Mononuclear cell (primary cell): ENCODE data around the gene DSTYK. TPM values are rescaled to one million over a fixed set of nuclear protein-coding genes. Genes with fewer than 3 reads are reported as not detected.
A peak's percentile ranks its signal among the peaks of the same experiment; 100 is the strongest.

Source experiments
- H3K27me3 ChIP-seq: 2 replicates; pipeline ENCODE4 v1.6.0; 2011; ENCODE audit warnings: low read length, control low read depth; ENCODE audit not compliant: insufficient read depth
- H3K4me1 ChIP-seq: 2 replicates; pipeline ENCODE4 v1.5.1; 2011; ENCODE audit warnings: mild to moderate bottlenecking, low read length, control low read depth; ENCODE audit not compliant: insufficient read depth
- H3K4me3 ChIP-seq: 2 replicates; pipeline ENCODE4 v1.5.1; 2011; ENCODE audit warnings: mild to moderate bottlenecking, low read length, moderate library complexity
- H3K9me3 ChIP-seq: 2 replicates; pipeline ENCODE4 v1.5.1; 2011; ENCODE audit warnings: low read depth, mild to moderate bottlenecking, control low read depth, low read length
- total RNA-seq: library from RNA; depleted of rRNA; stranded (reverse); fragments of >200 nt; gene quantifications from one replicate; pipeline ENCODE4 v1.2.3, GENCODE V29; 2012

DSTYK gene
- total RNA-seq, 1 donor, result 16.3 TPM

GRCh38 chr1:205211839-205212536 is 486 bp upstream of the DSTYK start:
- no peaks in the 10 kb centered on the region for H3K9me3 ChIP-seq
- H3K27me3 ChIP-seq, result no peaks in the 10 kb centered on the region
- H3K4me3 ChIP-seq, result peak overlapping the region; percentile 94
- peaks cover 44% of the 10 kb centered on the region for H3K4me1 ChIP-seq

- Histone ChIP-seq H3K27me3 (no peaks in the 10 kb centered on the region), H3K9me3 (no peaks in the 10 kb centered on the region), H3K4me1 (peaks cover 44% of the 10 kb centered on the region), H3K4me3 (peak overlapping the region; percentile 94)
Measured at GRCh38 chr1:205210756-205211168, 740 bp downstream of the DSTYK start.

- H3K27me3 ChIP-seq, result no peaks in the 10 kb centered on the region
- peaks cover 33% of the 10 kb centered on the region for H3K4me1 ChIP-seq
- no peaks in the 10 kb centered on the region for H3K9me3 ChIP-seq
- no peak overlapping the region for H3K4me3 ChIP-seq
Measured at GRCh38 chr1:205208811-205209210, 2.7 kb downstream of the DSTYK start.

GRCh38 chr1:205205055-205205454 is 6.4 kb downstream of the DSTYK start:
- Histone ChIP-seq H3K4me1 (peaks cover 15% of the 10 kb centered on the region), H3K27me3 (no peaks in the 10 kb centered on the region), H3K9me3 (no peaks in the 10 kb centered on the region), H3K4me3 (no peak overlapping the region)

GRCh38 chr1:205204552-205204951 is 7.0 kb downstream of the DSTYK start:
- H3K9me3 ChIP-seq, result no peaks in the 10 kb centered on the region
- no peak overlapping the region for H3K4me3 ChIP-seq
- peaks cover 15% of the 10 kb centered on the region for H3K4me1 ChIP-seq
- H3K27me3 ChIP-seq, result no peaks in the 10 kb centered on the region

GRCh38 chr1:205199931-205200299 is 11.6 kb downstream of the DSTYK start:
- Histone ChIP-seq H3K4me1 (peaks cover 18% of the 10 kb centered on the region), H3K27me3 (no peaks in the 10 kb centered on the region), H3K4me3 (no peak overlapping the region), H3K9me3 (no peaks in the 10 kb centered on the region)

- peaks cover 18% of the 10 kb centered on the region for H3K4me1 ChIP-seq
- no peaks in the 10 kb centered on the region for H3K27me3 ChIP-seq
- H3K9me3 ChIP-seq, result no peaks in the 10 kb centered on the region
- H3K4me3 ChIP-seq, result no peak overlapping the region
Measured at GRCh38 chr1:205199090-205199930, 12.2 kb downstream of the DSTYK start.

- no peaks in the 10 kb centered on the region for H3K27me3 ChIP-seq
- no peaks in the 10 kb centered on the region for H3K9me3 ChIP-seq
- no peak overlapping the region for H3K4me3 ChIP-seq
- peaks cover 5% of the 10 kb centered on the region for H3K4me1 ChIP-seq
Measured at GRCh38 chr1:205192287-205192686, 19.2 kb downstream of the DSTYK start.

GRCh38 chr1:205191622-205192021 is 19.9 kb downstream of the DSTYK start:
- Histone ChIP-seq H3K4me1 (peaks cover 5% of the 10 kb centered on the region), H3K9me3 (no peaks in the 10 kb centered on the region), H3K27me3 (no peaks in the 10 kb centered on the region), H3K4me3 (no peak overlapping the region)

- Histone ChIP-seq H3K9me3 (no peaks in the 10 kb centered on the region), H3K4me3 (no peak overlapping the region), H3K27me3 (no peaks in the 10 kb centered on the region), H3K4me1 (peaks cover 5% of the 10 kb centered on the region)
Measured at GRCh38 chr1:205190845-205191577, 20.5 kb downstream of the DSTYK start.

GRCh38 chr1:205189131-205189530 is 22.4 kb downstream of the DSTYK start:
- Histone ChIP-seq H3K9me3 (no peaks in the 10 kb centered on the region), H3K27me3 (no peaks in the 10 kb centered on the region), H3K4me3 (no peak overlapping the region), H3K4me1 (peaks cover 11% of the 10 kb centered on the region)

- Histone ChIP-seq H3K27me3 (no peaks in the 10 kb centered on the region), H3K4me3 (no peak overlapping the region), H3K4me1 (peaks cover 16% of the 10 kb centered on the region), H3K9me3 (no peaks in the 10 kb centered on the region)
Measured at GRCh38 chr1:205188596-205188995, 22.9 kb downstream of the DSTYK start.

GRCh38 chr1:205188098-205188497 is 23.4 kb downstream of the DSTYK start:
- no peak overlapping the region for H3K4me3 ChIP-seq

GRCh38 chr1:205187420-205187819 is 24.1 kb downstream of the DSTYK start:
- Histone ChIP-seq H3K4me1 (peaks cover 18% of the 10 kb centered on the region), H3K27me3 (no peaks in the 10 kb centered on the region), H3K9me3 (no peaks in the 10 kb centered on the region), H3K4me3 (no peak overlapping the region)

More at GRCh38 chr1:205188098-205188497, 23.4 kb downstream of the DSTYK start:
- no peaks in the 10 kb centered on the region for H3K9me3 ChIP-seq
- H3K4me1 ChIP-seq, result peaks cover 18% of the 10 kb centered on the region
- no peaks in the 10 kb centered on the region for H3K27me3 ChIP-seq

- no peaks in the 10 kb centered on the region for H3K9me3 ChIP-seq
- no peaks in the 10 kb centered on the region for H3K27me3 ChIP-seq
- H3K4me3 ChIP-seq, result no peak overlapping the region
- peaks cover 18% of the 10 kb centered on the region for H3K4me1 ChIP-seq
Measured at GRCh38 chr1:205186191-205186590, 25.3 kb downstream of the DSTYK start.
